Superior temporal gyrus (tissue), 1 donor: ENCODE data around the gene LDLRAD1.
"Not testable (repeated sequence)": the region's sequence is repeated elsewhere in the genome, so short reads cannot be mapped to it uniquely, and the experiment has no call there.

Experiments used
- DNase-seq: peaks from one replicate; pipeline ENCODE4 v3.0.0-alpha.2; 2016; ENCODE audit errors: extremely low spot score

Gene LDLRAD1

DNA sequence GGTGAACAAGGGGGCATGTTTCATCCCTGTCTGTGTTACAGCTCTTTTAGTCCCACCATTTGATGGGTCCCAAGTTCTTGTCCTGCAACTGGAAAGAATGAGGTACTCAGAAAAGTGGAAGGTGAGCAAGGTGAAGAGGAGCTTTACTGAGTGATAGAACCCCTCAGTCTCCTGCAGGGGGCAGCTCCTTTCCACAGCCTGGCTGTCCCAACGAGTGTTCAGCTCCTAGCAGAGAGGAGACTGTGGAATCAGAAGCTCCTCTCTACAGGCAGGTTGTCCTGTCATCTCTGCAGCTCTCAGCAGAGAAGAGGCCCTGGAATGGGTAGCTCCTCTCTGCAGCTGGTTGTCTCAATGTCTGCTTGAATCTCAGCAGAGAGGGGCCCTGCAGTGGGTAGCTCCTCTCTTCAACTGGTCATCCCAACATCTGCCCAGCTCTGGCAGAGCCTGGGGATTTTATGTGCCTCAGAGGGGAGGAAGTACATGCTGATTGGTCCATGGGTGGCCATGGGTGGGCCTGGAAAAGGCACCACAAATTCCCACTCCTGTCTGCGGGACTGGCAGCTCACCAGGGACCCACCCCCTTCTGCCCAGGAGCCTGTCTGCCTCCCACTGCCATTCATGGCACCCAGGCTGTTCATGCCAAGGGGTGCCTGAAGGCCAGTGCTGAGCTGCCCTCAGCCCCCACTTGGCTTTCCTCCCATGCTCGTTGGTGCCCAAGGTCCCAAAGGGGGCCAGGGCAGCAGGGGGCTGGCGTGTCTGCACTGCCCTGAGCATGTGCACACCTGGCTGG, 25.7 kb downstream of the LDLRAD1 start:
- no peak for DNase-seq

DNA sequence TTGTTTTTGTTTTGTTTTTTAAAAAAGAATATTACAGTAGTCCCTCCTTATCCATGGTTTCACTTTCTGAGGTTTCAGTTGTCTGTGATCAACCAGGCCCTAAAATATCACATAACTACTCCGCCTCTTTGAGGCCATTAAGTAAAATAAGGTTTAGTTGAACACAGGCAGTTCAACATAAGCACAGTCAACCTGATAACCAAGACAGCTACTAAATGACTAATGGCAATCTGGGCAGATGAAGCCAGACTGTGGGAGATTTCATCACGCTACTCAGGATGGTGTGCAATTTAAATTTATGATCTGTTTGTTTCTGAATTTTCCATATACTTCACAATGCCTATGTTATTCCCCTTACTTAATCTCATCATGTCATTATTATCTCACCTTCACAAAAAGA, 30.1 kb downstream of the LDLRAD1 start:
- no peak for DNase-seq

DNA sequence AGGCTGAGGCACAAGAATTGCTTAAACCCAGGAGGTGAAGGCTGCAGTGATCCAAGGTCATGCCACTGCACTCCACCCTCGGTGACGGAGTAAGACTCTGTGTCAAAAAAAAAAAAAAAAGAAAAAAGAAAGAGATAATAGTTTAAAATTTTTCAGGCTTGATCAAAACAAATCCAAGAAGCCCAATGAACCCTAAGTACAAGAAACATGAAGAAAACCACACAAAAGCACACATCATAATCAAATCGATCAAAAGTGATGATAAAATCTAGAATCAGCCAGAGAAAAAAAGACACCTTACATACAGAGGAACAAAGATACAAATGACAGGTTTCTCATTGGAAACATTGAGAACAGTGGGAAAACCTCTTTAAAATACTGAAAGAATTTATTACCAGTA, 31.5 kb downstream of the LDLRAD1 start:
- DNase-seq: no peak

DNA sequence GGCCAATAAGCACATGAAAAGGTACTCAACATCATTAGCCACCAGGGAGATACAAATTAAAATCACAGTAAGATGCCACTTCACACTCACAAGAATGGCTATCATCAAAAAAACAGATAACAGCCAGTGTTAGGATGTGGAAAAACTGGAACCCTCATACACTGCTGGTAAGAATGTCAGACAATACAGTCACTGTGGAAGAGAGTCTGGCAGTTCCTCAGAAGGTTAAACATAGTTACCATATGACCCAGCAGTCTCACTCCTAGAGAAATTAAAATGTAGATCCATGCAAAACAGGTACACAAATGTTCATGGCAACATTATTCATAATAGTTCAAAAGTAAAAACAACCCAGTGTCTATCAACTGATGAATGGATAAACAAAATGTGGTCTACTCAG, 33.3 kb downstream of the LDLRAD1 start:
- DNase-seq: no peak

DNA sequence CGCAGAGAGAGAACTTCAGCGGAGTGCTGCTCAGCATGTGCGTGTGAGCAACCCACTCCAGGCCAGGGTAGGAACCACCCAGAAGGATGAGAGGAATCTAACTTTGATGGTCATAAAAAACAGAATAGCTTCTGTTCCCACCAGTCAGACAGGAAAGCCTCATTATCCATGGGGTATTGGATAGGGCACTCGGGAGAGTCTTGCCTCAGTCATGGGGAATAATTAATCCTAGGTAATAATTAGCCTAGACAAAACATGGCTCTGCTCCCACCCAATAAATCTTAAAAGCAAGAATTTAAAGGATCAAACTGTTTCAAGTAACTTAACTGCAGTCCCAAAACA, 35.3 kb downstream of the LDLRAD1 start:
- DNase-seq: no peak

DNA sequence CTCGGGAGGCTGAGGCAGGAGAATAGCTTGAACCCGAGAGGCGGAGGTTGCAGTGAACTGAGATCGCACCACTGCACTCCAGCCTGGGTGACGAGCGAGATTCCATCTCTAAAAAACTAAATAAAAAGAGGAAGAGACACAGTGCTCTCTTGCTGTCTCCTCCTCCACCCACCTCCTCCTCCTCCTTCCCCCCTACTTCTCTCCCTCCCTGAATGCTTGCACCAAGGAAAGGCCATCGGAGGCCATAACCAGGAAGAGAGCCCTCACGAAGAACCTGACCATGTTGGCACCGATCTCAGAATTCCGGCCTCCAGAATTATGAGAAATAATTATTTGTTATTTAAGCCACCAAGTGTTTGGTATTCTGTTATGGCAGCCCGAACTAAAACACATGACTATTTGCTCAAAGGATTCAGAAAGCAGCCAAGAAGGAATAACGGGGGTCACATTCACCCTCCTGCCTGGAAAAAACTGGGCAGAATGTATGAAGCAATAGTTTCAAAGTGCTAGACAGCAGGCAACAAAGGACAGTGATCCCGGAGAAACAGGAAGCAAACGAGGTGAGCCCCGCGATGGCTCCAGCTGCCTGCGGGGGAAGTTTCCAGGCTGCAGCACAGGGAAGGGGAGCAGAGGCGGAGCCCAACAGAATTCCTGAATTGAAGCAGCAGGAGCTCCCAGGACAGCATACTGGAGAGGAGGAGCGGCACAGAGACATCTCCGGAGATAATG, 35.8 kb downstream of the LDLRAD1 start:
- DNase-seq: no peak

DNA sequence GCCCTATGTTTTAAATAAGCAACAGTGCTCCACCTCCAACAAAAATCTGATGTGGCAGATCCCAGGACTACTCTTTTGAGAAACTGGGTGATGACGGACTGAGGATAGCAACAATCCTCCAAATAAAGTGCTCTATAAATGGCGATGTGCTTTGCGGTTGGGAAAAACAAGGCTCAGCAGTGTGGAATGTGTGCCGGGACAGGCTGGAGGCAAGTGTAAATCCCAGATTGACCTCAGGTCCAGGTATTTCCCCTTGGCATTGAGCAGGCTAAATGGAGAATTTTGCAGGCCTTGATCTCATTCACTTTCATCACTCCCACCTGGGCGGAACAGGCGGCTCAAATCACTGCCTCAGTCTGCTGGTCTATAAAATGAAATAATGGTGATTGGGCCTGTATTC, 36.8 kb downstream of the LDLRAD1 start:
- DNase-seq: no peak

DNA sequence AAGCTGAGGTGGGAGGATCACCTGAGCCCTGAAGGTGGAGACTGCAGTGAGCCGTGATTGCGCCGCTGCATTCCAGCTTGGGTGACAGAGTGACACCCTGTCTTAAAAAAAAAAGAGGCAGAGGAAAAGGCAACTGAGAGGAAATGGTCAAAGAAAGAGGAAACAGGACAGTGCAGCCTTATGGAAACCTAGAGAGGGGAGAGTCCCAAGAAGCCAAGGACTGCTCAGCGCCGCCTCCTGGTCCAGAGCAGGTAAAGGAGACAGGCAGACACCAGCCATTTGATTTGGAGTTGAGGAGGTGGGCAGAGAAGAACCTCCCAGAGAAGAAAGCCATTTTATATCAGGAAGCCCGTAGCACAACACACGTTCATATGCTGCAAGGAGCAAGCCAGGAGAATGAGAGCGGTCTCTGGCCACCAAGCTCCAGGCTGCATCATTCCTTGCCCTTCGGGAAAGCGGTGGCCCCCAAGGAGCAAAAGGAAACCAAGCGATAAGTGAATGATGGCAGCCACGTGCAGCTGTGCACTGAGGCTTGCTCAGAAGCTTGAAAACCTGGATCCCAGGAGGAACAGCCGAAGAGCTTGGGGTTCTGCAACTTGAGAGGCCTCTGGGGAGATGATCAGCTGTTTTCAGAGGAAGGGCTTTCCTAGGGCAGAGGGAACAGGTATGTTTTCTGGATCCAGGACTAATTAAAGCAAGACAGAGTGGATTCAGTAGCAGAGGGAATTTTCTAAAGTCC, 38.1 kb downstream of the LDLRAD1 start:
- no peak for DNase-seq

DNA sequence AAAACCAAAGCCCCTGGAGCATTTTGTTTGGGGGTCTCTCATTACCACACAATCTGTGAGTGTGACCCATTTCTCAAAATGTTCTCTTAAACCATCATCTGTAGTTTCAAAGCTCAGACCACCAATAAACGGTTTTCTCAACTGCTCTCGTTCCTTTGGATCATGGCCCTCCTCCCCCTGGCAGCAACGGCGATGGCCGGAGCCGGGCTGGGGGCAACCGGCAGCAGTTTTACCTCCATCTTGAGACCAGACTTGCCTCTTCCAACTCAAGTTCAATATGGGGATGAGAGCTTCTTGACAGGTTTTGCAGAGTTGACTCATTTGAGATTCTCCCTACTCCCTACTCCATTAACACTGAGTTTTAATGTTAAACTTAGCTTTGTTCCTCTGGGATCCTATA, 42.1 kb downstream of the LDLRAD1 start:
- no peak for DNase-seq

DNA sequence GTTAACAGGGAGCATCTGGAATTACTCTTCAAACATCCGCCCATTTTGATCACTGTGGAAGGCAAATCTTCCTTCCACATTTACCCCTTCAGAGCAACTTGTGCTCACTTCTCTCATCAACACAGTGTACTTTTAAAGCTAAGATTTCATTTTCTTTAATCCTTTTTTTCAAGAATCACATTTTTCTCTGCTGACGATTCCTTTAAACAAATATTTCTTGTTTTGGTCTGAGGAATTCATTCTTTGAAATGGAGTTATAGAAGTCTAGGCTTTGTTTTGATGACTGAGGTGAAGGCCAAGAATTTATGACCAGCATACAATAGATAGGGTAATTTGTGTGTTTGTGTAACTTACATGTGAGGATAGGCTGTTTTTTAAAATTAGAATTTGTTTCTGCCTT, 46.3 kb downstream of the LDLRAD1 start:
- DNase-seq: no peak

DNA sequence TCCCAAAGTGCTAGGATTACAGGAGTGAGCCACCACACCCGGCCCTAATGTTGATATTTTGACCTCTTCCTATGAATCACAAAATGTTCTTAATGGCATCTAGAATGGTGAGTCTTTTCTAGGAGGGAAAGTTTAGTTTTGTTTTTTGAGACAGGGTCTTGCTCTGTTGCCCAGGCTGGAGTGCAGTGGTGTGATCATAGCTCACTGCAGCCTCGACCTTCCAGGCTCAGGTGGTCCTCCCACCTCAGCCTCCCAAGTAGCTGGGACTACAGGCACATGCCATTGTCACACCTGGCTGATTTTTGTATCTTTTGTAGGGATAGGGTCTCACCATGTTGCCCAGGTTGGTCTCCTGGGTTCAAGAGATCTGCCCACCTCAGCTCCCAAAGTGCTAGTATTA, 48.7 kb downstream of the LDLRAD1 start:
- DNase-seq: not testable (repeated sequence)

DNA sequence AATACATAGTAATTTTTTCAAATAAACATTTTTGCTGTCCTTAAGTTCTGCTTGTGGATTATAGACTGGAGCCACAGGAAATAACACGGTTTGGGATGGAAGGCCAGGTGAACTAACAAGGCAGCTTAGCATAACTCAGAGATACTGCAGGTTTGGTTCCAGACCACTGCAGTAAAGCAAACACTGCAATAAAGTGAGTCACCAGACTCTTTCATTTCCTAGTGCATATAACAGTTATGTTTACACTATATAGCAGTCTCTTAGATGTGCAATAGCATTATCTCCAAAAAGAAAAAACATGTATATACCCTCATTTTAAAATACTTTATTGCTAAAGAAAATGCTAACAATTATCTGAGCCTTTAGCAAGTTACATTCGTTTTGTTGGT, 49.9 kb downstream of the LDLRAD1 start:
- DNase-seq: no peak

DNA sequence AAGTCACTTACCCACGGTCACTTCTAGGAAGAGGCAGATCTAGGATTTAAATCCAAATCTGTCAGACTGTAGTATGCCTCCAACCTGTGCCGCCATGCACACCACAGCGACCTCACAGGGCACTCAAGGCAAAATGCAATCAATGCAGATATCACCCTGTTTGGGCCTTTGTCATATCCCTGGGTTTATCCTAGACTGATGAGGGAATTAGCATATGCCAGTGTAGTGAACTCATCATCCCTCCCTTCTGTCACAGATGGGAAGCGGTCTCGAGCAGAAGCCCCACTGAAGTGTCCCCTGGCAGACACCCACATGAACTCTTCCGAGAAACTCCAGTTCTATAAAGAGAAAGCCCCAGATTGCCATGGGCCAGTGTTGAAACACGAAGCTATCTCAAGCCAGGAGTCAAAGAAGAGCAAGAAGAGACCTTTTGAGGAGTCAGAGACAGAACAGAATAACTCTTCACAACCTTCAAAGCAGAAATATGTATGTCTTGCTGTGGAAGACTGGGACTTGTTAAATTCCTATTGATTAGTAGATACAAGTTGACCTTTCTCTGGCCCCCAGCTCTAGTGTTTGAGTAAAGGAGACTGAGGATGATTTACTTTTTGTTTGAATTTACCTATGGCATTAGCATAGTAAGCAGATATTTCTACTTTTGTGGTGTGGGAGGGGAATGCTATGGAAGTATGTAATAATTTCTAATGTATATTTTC, 50.4 kb downstream of the LDLRAD1 start:
- DNase-seq: no peak

DNA sequence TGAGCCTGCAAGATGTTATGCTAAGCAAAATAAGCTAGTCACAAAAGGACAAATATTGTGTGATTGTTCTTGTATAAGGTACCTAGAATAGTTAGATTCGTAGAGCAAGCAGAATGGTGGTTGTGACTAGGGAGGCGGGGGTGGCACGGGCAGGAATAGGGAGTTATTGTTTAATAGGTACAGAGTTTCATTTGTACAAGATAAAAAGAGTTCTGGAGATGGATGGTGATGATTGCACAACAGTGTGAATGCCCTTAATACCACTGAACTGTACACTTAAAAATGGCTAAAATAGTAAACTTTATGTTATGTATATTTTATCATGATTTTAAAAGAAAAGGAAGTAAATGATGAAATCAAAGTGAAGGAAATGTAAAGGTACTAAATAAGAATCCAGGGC, 51.2 kb downstream of the LDLRAD1 start:
- no peak for DNase-seq

DNA sequence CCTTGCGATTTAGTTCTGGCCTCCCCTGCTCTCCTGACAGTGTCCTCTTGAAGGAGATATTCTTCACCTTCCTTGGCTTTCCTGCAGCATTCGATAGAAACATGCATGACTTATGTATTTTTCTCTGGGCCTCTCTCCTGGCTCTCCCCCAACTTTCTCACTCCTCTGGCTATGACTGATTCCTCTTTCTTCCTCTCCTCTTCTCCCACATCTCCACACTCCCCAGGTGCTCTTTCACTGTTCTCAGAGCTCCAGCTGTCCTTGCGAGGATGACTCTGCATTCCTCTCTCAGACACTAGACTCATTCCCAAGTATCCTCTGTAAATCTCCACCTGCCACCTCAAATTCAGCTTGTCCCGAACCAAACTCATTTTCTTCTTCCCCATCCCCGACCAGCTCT, 53.9 kb downstream of the LDLRAD1 start:
- no peak for DNase-seq

DNA sequence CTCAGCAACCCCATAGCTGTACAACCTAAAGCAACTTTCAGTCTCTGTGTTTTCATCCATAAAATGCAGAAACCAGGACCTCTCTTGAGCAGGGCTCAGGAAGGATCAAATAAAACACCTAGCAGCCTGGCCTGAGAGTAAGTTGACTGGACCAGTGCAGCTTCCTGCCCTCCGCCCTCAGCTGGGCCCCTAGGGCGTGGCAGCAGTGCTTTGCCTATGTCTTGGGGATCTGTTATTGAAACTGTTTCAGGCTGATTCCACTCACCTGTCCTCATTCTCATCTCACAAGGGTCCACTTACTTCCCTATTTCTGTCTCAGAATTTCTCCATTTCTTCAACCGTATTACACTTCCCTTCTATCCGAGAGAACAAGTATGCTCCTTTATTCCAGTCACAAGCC, 54.5 kb downstream of the LDLRAD1 start:
- DNase-seq: no peak

DNA sequence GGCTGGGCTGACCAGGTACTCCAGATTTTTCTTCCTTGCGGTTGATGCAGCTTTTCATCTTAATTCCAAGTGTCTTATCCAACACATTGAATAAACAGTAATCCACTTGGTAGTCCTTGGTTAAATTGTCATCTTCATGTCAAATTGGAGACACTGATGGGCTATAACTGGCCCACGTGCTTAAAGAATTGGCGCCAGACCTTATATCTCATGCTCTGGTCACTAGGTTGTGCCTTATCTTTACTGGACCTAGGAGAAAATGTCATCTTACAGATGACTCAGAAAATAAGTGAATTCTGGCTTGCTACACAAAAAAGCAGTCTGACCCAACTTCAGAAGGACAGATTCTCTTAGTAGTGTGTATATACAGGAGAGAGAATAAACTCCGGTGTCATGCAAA, 55.6 kb downstream of the LDLRAD1 start:
- no peak for DNase-seq

DNA sequence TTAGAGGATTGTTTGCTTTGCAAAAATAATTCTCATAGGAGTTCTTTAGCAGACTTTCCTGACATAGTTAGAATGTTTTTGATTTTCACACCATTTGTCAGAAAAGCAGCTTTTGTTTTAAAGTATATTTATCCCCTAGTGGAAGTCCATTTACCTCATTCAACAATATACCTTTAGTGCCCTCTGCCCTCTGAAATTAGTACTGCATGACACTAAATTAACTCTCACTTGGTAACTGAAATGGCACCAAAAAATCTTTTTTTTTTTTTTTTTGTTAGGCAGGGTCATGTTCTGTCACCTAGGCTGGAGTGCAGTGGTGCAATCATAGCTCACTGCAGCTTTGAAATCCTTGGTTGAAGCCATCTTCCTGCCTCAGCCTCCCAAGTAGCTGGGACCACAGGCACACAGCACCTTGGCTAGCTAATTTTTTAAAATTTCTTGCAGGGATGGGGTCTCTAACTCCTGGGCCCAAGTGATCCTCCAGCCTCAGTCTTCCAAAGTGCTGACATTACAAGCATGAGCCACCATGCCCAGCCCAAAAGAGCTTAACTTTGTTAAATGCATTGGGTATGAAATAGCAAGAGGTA, 58.2 kb downstream of the LDLRAD1 start:
- DNase-seq: peak; percentile 51
